Fibroblast of mammary gland (primary cell): ENCODE results near the gene ARHGAP19.

Source experiments
- DNase-seq: peaks from one replicate; pipeline ENCODE4 v3.0.0-alpha.2; 2010; ENCODE audit warnings: low read depth
- H3K4me3 ChIP-seq: 2 replicates; pipeline ENCODE4 v1.5.1; 2011; ENCODE audit warnings: low read depth, mild to moderate bottlenecking, low read length, moderate library complexity; ENCODE audit not compliant: control insufficient read depth
- CTCF ChIP-seq: conservative IDR thresholded peaks from 2 replicates; pipeline ENCODE4 v1.5.1; 2011; ENCODE audit warnings: low read depth, low read length, inconsistent platforms; ENCODE audit not compliant: control insufficient read depth, insufficient read depth

ARHGAP19 gene

DNA sequence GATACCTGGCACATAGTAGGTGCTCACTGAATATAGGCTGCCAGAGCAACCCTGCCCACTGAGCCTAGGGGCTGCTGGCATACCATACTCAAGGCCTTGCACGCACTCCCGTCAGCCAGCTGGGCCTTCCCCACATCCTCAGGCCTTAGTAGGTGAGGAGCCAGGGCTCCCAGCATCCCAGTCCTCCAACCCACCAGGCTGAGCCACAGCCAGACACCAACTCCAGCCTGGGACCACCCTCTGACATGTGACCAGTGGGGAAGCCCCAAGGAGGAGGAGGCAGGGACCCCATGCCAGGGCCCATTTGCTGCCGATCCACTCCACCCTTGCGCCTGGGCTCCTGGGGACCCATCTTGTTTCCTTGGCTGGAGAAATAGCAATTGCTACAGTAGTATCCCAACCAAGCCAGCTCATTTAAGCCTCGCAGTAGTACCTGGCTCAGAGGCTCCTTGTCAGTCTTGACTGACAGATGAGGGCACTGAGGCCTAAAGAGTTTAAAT lies 118.1 kb downstream of the ARHGAP19 start:
- no peak for TF ChIP-seq CTCF
- DNase-seq = no peak
- no peak overlapping the region for H3K4me3 ChIP-seq

DNA sequence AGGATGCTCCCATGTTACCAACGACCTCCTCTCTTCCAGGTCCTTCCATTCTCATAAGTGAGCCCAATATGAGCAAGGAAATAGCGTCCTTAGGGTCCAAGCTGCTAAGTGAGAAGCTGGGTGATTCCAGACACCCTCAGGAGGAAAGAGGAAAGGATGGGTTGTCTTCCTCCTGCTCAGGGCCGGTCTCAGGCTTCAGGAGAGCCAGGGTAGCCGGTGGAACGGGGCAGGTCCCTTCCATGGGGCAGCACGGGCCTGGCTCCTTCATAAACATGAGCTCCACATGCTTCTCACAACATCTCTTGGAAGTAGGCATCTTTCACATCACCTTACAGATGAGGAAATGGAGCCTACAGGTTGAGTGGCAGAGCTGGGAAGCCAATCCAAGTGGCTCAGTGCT lies 119.4 kb downstream of the ARHGAP19 start:
- TF ChIP-seq CTCF = no peak
- H3K4me3 ChIP-seq = no peak overlapping the region
- no peak for DNase-seq
